ENCODE measurements around the gene TJAP1.
A peak's percentile ranks its signal among the peaks of the same experiment; 100 is the strongest.
"Not testable (repeated sequence)": the region's sequence is repeated elsewhere in the genome, so short reads cannot be mapped to it uniquely, and the experiment has no call there.

TJAP1 gene

DNA sequence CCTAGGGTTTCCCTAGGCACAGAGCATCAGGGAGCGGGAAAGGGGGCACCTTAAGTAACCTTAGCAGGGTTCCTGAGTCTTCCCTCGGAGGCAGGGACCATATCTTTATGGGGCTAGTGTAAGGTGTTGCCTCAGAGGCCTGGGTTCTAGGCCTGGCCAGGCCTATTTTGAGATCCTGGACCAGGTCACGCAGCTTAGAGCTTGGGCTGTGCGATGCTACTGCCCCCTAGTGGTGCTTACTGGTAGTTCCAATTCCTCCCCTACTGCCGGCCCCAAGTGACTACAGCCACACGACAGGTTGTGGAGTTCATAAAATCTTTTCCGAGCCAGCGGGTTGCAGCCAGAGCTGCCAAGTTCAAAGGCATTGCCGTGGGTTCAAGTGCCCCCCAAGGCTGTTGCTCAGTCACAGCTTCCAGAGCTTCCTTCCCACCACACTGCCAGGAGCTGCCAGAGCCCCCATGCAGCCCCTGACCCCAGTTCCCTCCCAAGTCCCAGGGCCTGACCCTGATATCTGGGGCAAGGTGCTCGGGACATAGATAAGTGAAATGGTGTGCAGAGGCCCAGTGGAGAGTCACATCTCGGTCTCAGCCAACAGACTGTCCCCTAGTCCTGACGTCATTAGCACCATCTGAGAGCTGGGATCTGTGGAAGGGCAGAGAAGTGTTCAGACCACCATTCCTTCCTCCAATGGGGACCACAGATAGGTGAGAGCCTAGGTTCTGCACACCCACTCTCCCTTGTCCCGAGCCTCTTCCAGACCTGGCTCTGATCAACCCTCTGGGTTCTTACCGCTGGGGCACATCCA is 29.5 kb downstream of the TJAP1 start:
- peak; percentile 92 for FAIRE-seq

- FAIRE-seq, result no peak
Measured at GRCh38 chr6:43508481-43509141, 31.2 kb downstream of the TJAP1 start.

DNA sequence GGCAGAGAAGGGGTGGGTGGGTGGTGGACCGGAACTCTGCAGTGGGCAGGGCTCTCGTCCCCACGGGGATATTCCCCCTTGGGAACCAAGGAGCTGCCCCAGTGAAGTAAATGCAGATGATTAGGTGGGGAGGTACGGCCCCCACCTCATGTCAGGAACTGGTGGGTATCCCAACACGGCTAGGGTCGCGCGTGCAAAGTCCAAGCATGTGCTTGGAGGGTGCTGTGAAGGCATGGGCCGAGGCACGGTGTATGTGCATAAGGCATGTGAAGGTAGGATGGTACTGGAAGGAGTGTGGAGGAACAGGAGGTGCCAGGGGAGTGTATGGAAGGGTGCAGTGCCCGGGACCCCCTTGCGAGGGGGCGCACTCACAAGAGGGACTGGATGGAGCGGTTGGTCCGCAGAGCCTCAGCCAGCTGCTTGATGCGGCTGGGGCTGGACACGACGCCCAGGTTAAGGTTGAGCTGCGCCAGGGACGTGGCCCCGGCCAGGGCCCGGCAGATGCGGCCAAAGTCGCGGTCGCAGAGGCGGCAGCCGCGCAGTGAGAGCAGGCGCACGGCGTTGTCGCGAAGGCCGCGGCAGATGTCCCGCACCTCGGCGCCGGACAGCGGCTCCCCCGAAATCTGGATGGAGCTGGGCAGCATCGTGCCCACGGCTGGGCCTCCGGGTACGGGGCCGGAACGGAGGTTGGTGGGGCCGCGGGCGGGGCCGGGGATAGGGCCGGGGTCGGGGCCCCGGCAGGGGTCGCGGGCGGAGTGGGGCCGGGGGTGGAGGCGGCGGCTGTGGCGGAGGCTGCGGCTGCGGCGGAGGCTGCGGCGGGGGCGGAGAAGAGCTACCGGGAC is 32.0 kb downstream of the TJAP1 start:
- no peak for FAIRE-seq

- no peak for FAIRE-seq
Measured at GRCh38 chr6:43509984-43510826, 32.8 kb downstream of the TJAP1 start, which contains the start of gene LRRC73. Gene LRRC73, minus strand, starts transcription at chr6:43510346. Its CDS starts 561 bp downstream, at chr6:43509785.

DNA sequence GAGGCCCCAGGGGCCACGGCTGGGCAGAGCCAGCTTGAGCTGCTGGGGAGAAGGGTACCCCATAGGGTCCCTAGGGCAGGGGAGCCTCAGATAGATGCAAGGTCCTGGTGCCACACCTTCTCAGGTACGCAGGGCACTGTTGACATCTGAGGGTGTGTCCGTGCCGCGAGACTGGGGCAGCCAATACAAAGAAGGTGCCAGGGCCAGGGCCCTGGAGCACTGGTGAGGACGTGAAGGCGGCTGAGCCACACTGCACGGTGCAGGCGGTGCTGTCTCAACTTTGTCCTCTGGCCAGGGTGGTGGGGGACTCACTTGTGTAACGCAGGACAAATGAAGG is 33.4 kb downstream of the TJAP1 start:
- FAIRE-seq, result no peak

- no peak for FAIRE-seq
Measured at GRCh38 chr6:43511824-43512415, 34.5 kb downstream of the TJAP1 start.

- no peak for FAIRE-seq
Measured at GRCh38 chr6:43515808-43516207, 38.4 kb downstream of the TJAP1 start.

GRCh38 chr6:43516367-43516696 is 39.0 kb downstream of the TJAP1 start:
- no peak for FAIRE-seq

DNA sequence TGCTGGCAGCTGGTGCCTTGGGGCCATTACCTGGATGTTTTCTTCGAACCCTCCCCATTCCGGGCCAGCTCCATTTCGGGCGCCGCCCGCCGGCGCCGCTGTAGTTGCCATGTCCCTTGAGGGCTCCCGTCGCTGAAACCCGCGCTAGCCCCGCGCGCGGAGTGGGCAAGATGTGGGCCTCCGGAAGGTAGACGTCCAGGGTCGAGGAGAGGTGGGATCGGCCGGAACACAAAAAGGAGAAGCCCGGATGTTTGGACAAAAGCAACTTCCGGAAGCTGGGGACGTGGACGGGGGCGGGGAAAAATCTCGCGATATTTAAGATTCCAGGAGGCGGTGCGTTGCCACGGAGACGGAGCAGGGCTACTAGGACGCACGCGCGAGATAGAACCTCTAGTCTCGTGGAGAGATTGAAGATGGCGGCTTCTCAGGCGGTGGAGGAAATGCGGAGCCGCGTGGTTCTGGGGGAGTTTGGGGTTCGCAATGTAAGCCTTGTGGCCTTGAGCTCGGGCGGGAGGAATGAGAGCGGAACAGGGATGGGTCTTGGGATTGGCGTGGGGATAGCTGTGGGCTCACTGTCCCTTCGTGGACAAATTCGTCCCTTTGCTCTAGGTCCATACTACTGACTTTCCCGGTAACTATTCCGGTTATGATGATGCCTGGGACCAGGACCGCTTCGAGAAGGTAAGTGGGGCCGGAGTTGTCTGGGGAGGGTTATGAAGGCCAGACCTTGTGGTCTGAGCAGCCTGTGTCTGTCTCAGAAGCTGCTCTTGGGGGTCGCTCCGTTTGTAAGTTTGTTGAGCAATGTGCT is 39.5 kb downstream of the TJAP1 start, which contains the start of the genes POLR1C and YIPF3:
POLR1C (plus strand) TSS at position 393 of the 808 bp plus-strand sequence; CDS start at position 414, 21 bp downstream.
YIPF3 (minus strand) TSS at position 230 of the 808 bp plus-strand sequence; CDS start at position 111, 119 bp downstream.
- FAIRE-seq, result peak; percentile 95

GRCh38 chr6:43517505-43518357 is 40.4 kb downstream of the TJAP1 start:
- FAIRE-seq, result no peak

DNA sequence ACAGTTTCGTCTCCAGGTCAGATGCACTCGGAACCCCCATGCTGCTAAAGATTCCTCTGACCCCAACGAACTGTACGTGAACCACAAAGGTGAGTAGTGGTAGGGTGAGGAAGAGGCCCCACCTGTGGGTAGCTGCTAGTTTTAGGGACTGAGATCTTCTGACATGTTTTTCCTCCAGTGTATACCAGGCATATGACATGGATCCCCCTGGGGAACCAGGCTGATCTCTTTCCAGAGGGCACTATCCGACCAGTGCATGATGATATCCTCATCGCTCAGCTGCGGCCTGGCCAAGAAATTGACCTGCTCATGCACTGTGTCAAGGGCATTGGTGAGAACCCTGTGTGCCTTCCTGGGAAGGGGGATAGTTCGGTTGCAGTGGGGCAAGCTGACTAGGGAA is 42.7 kb downstream of the TJAP1 start:
- no peak for FAIRE-seq

- FAIRE-seq, result no peak
Measured at GRCh38 chr6:43521836-43522235, 44.5 kb downstream of the TJAP1 start.

DNA sequence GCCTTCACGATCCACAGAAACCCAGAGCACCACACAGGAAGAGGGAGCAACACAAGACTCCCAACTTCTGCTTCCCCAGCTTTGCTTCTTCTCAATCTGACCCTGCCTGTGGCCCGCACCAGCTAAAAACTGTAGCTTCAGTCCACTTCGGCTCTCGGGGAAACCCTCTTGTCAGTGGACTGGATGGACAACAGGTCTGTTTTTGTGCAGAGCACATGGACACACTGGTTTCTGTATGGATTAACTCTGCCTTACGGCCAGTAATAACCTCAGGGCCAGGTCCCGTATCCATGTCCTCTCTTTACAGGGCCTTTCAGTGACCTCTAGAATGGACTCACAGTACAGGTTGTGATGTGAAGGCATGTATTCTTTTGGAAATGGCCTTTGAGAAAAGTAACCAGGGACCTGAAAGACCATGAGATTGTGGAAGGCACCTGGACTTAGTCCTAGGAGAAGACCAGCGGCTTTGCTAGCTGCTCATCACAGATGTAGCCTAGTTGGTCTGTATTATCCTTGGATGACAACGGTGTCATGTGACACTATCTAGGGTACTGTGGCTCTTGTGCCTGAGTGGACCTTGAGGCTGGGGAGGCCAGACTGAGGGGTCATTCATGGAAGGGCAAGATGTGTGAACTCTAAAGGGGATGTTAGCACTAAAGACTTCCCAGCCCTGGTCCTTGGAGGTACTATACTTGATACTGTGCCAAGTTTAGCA is 45.3 kb downstream of the TJAP1 start:
- FAIRE-seq, result no peak

- FAIRE-seq, result no peak
Measured at GRCh38 chr6:43523284-43523683, 45.9 kb downstream of the TJAP1 start.

DNA sequence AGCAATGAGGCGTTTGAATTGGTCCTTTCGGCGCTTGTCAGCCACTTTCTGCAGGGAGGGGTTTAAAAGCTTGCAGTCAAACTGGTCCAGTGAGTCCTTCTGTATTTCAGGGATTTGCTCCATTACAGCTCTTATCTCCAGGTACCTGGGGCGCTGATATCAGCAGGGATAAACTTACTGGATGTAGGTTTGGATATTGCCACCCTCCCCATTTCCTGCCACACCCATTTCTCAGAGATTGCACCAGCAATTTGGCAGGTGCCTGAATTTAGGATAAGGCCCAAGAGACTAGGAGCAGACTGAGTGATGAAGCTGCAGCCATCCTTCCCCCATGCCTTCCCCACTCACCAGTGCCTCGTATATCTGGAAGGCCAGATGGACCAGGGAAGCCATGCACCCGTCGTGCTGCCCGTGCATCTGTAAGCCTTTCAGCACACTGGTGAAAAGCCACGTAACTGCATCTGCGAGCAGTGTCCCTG is 47.2 kb downstream of the TJAP1 start:
- no peak for FAIRE-seq

- no peak for FAIRE-seq
Measured at GRCh38 chr6:43532201-43532600, 54.8 kb downstream of the TJAP1 start.

DNA sequence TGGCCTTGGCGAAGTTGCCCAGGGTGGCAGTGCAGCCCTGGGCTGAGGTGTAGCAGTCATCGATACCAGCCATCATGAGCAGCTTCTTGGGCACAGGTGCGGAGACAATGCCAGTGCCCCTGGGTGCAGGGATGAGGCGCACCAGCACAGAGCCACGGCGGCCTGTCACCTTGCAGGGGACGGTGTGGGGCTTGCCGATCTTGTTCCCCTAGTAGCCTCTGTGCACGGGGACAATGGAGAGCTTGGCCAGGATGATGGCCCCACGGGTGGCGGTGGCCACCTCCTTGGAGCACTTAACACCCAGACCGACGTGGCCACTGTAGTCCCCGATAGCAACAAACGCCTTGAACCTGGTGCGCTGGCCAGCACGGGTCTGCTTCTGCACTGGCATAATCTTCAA is 61.6 kb downstream of the TJAP1 start:
- not testable (repeated sequence) for FAIRE-seq

DNA sequence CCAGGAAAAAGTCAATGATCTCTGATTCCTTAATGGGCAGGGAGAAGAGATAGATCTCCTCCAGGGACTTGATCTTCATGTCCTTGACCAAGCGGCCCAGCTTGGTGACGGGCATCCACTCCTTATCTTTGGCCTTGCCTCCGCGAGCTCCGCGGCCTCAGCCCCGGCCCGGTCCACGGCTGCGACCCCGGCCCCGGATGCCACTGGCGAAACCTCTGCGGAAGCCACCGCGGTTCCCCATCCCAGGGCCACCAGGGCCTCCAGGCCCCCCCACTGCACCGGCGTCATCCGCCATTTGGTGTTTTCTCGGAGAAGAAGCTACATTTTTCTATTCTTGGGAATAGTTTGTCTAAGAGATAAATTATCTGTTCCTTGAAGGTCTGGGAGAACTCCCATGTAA is 62.0 kb downstream of the TJAP1 start:
- FAIRE-seq, result not testable (repeated sequence)

- no peak for FAIRE-seq
Measured at GRCh38 chr6:43540507-43540906, 63.1 kb downstream of the TJAP1 start.

All from G401.6 (cell line).